Subcutaneous adipose tissue (tissue), 4 donors: ENCODE data around the gene NDRG3. TPM values are rescaled to one million over a fixed set of nuclear protein-coding genes. Genes with fewer than 3 reads are reported as not detected.

Experiments used
- CTCF ChIP-seq: fragments of 450-650 bp; IDR thresholded peaks from one replicate; pipeline ENCODE4 v1.5.1; 2016; ENCODE audit warnings: low read depth, mild to moderate bottlenecking, control low read depth, antibody characterized with exemption, moderate library complexity
- total RNA-seq, 4 donors: library from RNA; depleted of rRNA; stranded (reverse); fragments of >200 nt; gene quantifications; one replicate each; pipeline ENCODE4 v1.1.0, GENCODE V29; 2016

NDRG3 gene
- total RNA-seq, 4 donors from 2014 or later = 11.5 to 25.2 (median 20.2) TPM

- TF ChIP-seq CTCF = no peak
Observed at GRCh38 chr20:36785308-36785707, 39.4 kb upstream of the NDRG3 start.

GRCh38 chr20:36784900-36785299 lies 39.0 kb upstream of the NDRG3 start:
- no peak for TF ChIP-seq CTCF

GRCh38 chr20:36784116-36784515 lies 38.2 kb upstream of the NDRG3 start:
- TF ChIP-seq CTCF = no peak

GRCh38 chr20:36779656-36780025 lies 33.8 kb upstream of the NDRG3 start:
- TF ChIP-seq CTCF = no peak

- TF ChIP-seq CTCF = no peak
Observed at GRCh38 chr20:36778831-36779655, 33.2 kb upstream of the NDRG3 start.

- TF ChIP-seq CTCF = no peak
Observed at GRCh38 chr20:36777576-36777975, 31.7 kb upstream of the NDRG3 start.

GRCh38 chr20:36777167-36777566 lies 31.3 kb upstream of the NDRG3 start:
- no peak for TF ChIP-seq CTCF
